Spleen (tissue), 11 donors: ENCODE measurements around the gene CMPK2. TPM values are rescaled to one million over a fixed set of nuclear protein-coding genes. Genes with fewer than 3 reads are reported as not detected.

Source experiments
- DNase-seq: peaks from one replicate; pipeline ENCODE4 v3.0.0-alpha.2; 2020
- H3K27ac ChIP-seq, 8 donors: fragments of 200-600 bp; sonication (generic) in 7 of 8; 1 replicate in 4 of 8; 2 replicates in 4 of 8; pipeline versions ENCODE4 v1.5.0 to v1.8.0; 2016 to 2021; ENCODE audit warnings: inconsistent platforms in 4 of 8, mild to moderate bottlenecking in 4 of 8, moderate library complexity in 1 of 8
- H3K27me3 ChIP-seq, 7 donors: fragments of 200-600 bp; sonication (generic) in 6 of 7; replicated peaks in 1 of 7; 1 replicate in 4 of 7; 2 replicates in 3 of 7; pipeline versions ENCODE4 v1.5.0 to v1.8.0; 2016 to 2021; ENCODE audit warnings: inconsistent platforms in 3 of 7, mild to moderate bottlenecking in 1 of 7
- H3K36me3 ChIP-seq, 6 donors: fragments of 200-600 bp; sonication (generic) in 5 of 6; 1 replicate in 4 of 6; 2 replicates in 2 of 6; pipeline versions ENCODE4 v1.5.0 to v1.8.0; 2016 to 2021; ENCODE audit warnings: inconsistent platforms in 2 of 6
- H3K4me1 ChIP-seq, 6 donors: fragments of 200-600 bp; sonication (generic) in 5 of 6; 1 replicate in 3 of 6; 2 replicates in 3 of 6; pipeline versions ENCODE4 v1.5.0 to v1.8.0; 2016 to 2021; ENCODE audit warnings: inconsistent platforms in 3 of 6
- H3K4me3 ChIP-seq, 8 donors: fragments of 200-600 bp; sonication (generic) in 7 of 8; 1 replicate in 4 of 8; 2 replicates in 4 of 8; pipeline versions ENCODE4 v1.5.0 to v1.8.0; 2016 to 2021; ENCODE audit warnings: inconsistent platforms in 4 of 8, mild to moderate bottlenecking in 4 of 8, moderate library complexity in 2 of 8
- H3K9me3 ChIP-seq, 8 donors: fragments of 200-600 bp; sonication (generic) in 7 of 8; 1 replicate in 4 of 8; 2 replicates in 4 of 8; pipeline versions ENCODE4 v1.5.0 to v1.8.0; 2016 to 2021; ENCODE audit warnings: inconsistent platforms in 4 of 8
- CTCF ChIP-seq, 11 experiments: fragments of 200-600 bp in 7 of 11; fragments of 450-650 bp in 4 of 11; sonication (generic) in 4 of 11; IDR thresholded peaks in 8 of 11; conservative IDR thresholded peaks in 3 of 11; 1 replicate in 7 of 11; 2 replicates in 4 of 11; pipeline versions ENCODE4 v1.4.0 to v1.8.0; 2016 to 2021; ENCODE audit warnings: antibody characterized with exemption in 11 of 11, inconsistent platforms in 4 of 11, mild to moderate bottlenecking in 1 of 11
- POLR2A ChIP-seq, 3 donors: fragments of 450-650 bp; IDR thresholded peaks; one replicate each; pipeline ENCODE4 v1.5.1; 2017; ENCODE audit warnings: antibody characterized with exemption in 3 of 3, mild to moderate bottlenecking in 1 of 3
- POLR2AphosphoS5 ChIP-seq, 3 donors: sonication (generic); formaldehyde crosslinking; IDR thresholded peaks; one replicate each; pipeline ENCODE4 v1.5.1; 2017; ENCODE audit warnings: antibody characterized with exemption in 3 of 3
- WGBS, 5 donors: extraction: QIAGEN DNeasy Blood & Tissue Kit in 3 of 5; methylation state at CpG; one replicate each; pipeline versions ENCODE4 v1.1.5 to v1.1.7; 2013 to 2018; 5-methylcytosine and 5-hydroxymethylcytosine counted together
- intact Hi-C: fragments of 100-400 bp; cut with DNase I; formaldehyde crosslinking; loops from one replicate; pipeline ENCODE4 v1.15.0; 2023; ENCODE audit warnings: low total_unique reads
- polyA plus RNA-seq, 3 donors: library from polyadenylated mRNA; stranded (reverse); fragments of 200-250 nt; gene quantifications; one replicate each; pipeline ENCODE4 v1.2.1, GENCODE V29; 2013
- total RNA-seq, 7 donors: library from RNA; depleted of rRNA in 3 of 7; stranded (reverse); fragments of >200 nt in 3 of 7; fragmentation: NEBNext Ultra II Directional in 4 of 7; extraction: Animal tissue kit (Norgen Biotek cat#: 25700) in 4 of 7; gene quantifications; one replicate each; pipeline versions ENCODE4 v1.1.0 to v1.2.1, GENCODE V29; 2016 to 2021
- donor health status: healthy with polysubstance abuse.
- donor health status: DM: no; HTN: no; CAD: no; lungs with moderate emphysema.
- donor health status: DM: no; HTN: no; CAD: no.
- donor health status: Bipolar disorder and iron deficiency.
- donor health status: healthy.
- donor health status: DM: no; HTN: no; CAD: no.
- donor health status: DM: yes; HTN: yes; CAD: no.

CMPK2 gene
- total and polyA plus RNA-seq, 10 donors = 2.5 to 18.8 (median 8.9) TPM

GRCh38 chr2:6838673-6839319 is 26.9 kb downstream of the CMPK2 start:
- TF ChIP-seq CTCF (IDR thresholded peaks at IDR 0.05 in 8 of 11, conservative IDR thresholded peaks at IDR 0.05 in 3 of 11) (no peak), POLR2A (IDR thresholded peaks at IDR 0.05) (no peak), POLR2AphosphoS5 (IDR thresholded peaks at IDR 0.05) (no peak)
- no peak for DNase-seq
- H3K36me3 ChIP-seq = peaks cover 0 to 36% (median 0%) of the 10 kb centered on the region in 6 donors
- peaks cover 11 to 96% (median 80%) of the 10 kb centered on the region in 8 donors for H3K9me3 ChIP-seq
- intact Hi-C loops = no loop called here
- H3K4me3 ChIP-seq = no peak overlapping the region
- no peak overlapping the region for H3K27ac ChIP-seq
- no peaks in the 10 kb centered on the region for H3K4me1 ChIP-seq
- H3K27me3 ChIP-seq = no peaks in the 10 kb centered on the region
- 90 to 99% (median 96%) methylated on average over 4 of the region's 4 CpGs for WGBS, 5 donors

- intact Hi-C loops = no loop called here
- Histone ChIP-seq H3K27ac (no peak overlapping the region), H3K9me3 (peaks cover 4 to 93% (median 77%) of the 10 kb centered on the region in 8 donors), H3K27me3 (no peaks in the 10 kb centered on the region), H3K4me3 (no peak overlapping the region), H3K36me3 (peaks cover 0 to 20% (median 0%) of the 10 kb centered on the region in 6 donors), H3K4me1 (no peaks in the 10 kb centered on the region)
- TF ChIP-seq POLR2A (IDR thresholded peaks at IDR 0.05) (no peak), CTCF (IDR thresholded peaks at IDR 0.05 in 8 of 11, conservative IDR thresholded peaks at IDR 0.05 in 3 of 11) (no peak), POLR2AphosphoS5 (IDR thresholded peaks at IDR 0.05) (no peak)
- DNase-seq = no peak
Observed at GRCh38 chr2:6835467-6835866, 30.2 kb downstream of the CMPK2 start.

GRCh38 chr2:6834163-6834562 is 31.5 kb downstream of the CMPK2 start:
- intact Hi-C loops = no loop called here
- no peaks in the 10 kb centered on the region for H3K4me1 ChIP-seq
- peaks cover 4 to 85% (median 64%) of the 10 kb centered on the region in 8 donors for H3K9me3 ChIP-seq
- TF ChIP-seq CTCF (IDR thresholded peaks at IDR 0.05 in 8 of 11, conservative IDR thresholded peaks at IDR 0.05 in 3 of 11) = no peak
- TF ChIP-seq POLR2A (IDR thresholded peaks at IDR 0.05) = no peak
- no peak for TF ChIP-seq POLR2AphosphoS5 (IDR thresholded peaks at IDR 0.05)
- no peak for DNase-seq
- peaks cover 0 to 7% (median 0%) of the 10 kb centered on the region in 6 donors for H3K36me3 ChIP-seq
- H3K27ac ChIP-seq = no peak overlapping the region
- no peaks in the 10 kb centered on the region for H3K27me3 ChIP-seq
- no peak overlapping the region for H3K4me3 ChIP-seq

- intact Hi-C loops = no loop called here
- Histone ChIP-seq H3K4me3 (no peak overlapping the region), H3K9me3 (peaks cover 4 to 76% (median 55%) of the 10 kb centered on the region in 8 donors), H3K27ac (peak overlapping the region in 1 of 8 donors; percentile 70), H3K36me3 (no peaks in the 10 kb centered on the region), H3K4me1 (peaks cover 0 to 3% (median under 1%) of the 10 kb centered on the region in 6 donors), H3K27me3 (no peaks in the 10 kb centered on the region)
- no peak for TF ChIP-seq CTCF (IDR thresholded peaks at IDR 0.05 in 8 of 11, conservative IDR thresholded peaks at IDR 0.05 in 3 of 11)
- TF ChIP-seq POLR2AphosphoS5 (IDR thresholded peaks at IDR 0.05) = no peak
- no peak for TF ChIP-seq POLR2A (IDR thresholded peaks at IDR 0.05)
- WGBS, 5 donors = 87 to 96% (median 95%) methylated on average over 2 of the region's 2 CpGs
- DNase-seq = no peak
Observed at GRCh38 chr2:6833300-6833604, 32.5 kb downstream of the CMPK2 start.
